Osteocyte (in vitro differentiated cells): ENCODE results near the gene SDR42E1. TPM values are rescaled to one million over a fixed set of nuclear protein-coding genes. Genes with fewer than 3 reads are reported as not detected.
"Not testable (repeated sequence)": the region's sequence is repeated elsewhere in the genome, so short reads cannot be mapped to it uniquely, and the experiment has no call there.

Experiments
- DNase-seq: peaks from one replicate; pipeline ENCODE4 v3.0.0; 2021; ENCODE audit warnings: mixed read lengths; ENCODE audit not compliant: unreplicated experiment; ENCODE audit errors: extremely low spot score
- H3K27ac Mint-ChIP-seq: one replicate; pipeline ENCODE4 v1.8.0; 2021; ENCODE audit warnings: mild to moderate bottlenecking, mixed read lengths; ENCODE audit not compliant: unreplicated experiment
- H3K27me3 Mint-ChIP-seq: one replicate; pipeline ENCODE4 v1.8.0; 2021; ENCODE audit warnings: mixed read lengths; ENCODE audit not compliant: unreplicated experiment
- H3K36me3 Mint-ChIP-seq: one replicate; pipeline ENCODE4 v1.8.0; 2021; ENCODE audit warnings: mixed read lengths; ENCODE audit not compliant: unreplicated experiment
- H3K4me1 Mint-ChIP-seq: one replicate; pipeline ENCODE4 v1.8.0; 2021; ENCODE audit warnings: mixed read lengths; ENCODE audit not compliant: unreplicated experiment
- H3K4me3 Mint-ChIP-seq: one replicate; pipeline ENCODE4 v1.8.0; 2021; ENCODE audit warnings: mild to moderate bottlenecking, moderate library complexity, mixed read lengths; ENCODE audit not compliant: unreplicated experiment
- H3K9me3 Mint-ChIP-seq: one replicate; pipeline ENCODE4 v1.8.0; 2021; ENCODE audit warnings: mixed read lengths; ENCODE audit not compliant: unreplicated experiment
- CTCF ChIP-seq: fragments of 200-600 bp; sonication (generic); IDR thresholded peaks from 2 replicates; pipeline ENCODE4 v1.5.0; 2021; ENCODE audit warnings: antibody characterized with exemption, mild to moderate bottlenecking, moderate library complexity
- total RNA-seq: library from RNA; stranded (reverse); gene quantifications from 2 replicates; pipeline ENCODE4 v1.2.1, GENCODE V29; 2021

Gene SDR42E1
- total RNA-seq, 1 donor from 2014 or later = not detected

DNA sequence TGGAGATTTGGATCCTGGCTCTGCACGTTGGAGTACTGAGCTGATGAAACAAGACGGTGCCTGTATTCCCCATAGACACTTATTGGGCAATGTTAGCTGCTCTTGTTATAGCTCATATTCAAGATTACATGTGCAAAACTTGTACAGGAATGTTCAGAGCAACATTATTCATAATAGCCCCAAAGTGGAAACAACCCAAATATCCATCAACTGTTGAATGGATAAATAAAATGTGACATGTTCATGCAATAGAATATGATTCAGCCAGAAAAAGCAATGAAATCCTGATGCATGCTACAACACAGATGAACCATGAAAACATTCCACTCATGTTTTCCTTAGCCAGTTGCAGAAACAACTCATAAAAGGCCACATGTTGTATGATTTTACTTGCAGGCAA lies 5.7 kb upstream of the SDR42E1 start:
- DNase-seq = no peak
- no peak overlapping the region for H3K27ac Mint-ChIP-seq
- H3K36me3 Mint-ChIP-seq = no peaks in the 10 kb centered on the region
- no peaks in the 10 kb centered on the region for H3K9me3 Mint-ChIP-seq
- H3K4me3 Mint-ChIP-seq = no peak overlapping the region
- no peak for TF ChIP-seq CTCF
- no peaks in the 10 kb centered on the region for H3K4me1 Mint-ChIP-seq
- H3K27me3 Mint-ChIP-seq = peaks cover 4% of the 10 kb centered on the region

DNA sequence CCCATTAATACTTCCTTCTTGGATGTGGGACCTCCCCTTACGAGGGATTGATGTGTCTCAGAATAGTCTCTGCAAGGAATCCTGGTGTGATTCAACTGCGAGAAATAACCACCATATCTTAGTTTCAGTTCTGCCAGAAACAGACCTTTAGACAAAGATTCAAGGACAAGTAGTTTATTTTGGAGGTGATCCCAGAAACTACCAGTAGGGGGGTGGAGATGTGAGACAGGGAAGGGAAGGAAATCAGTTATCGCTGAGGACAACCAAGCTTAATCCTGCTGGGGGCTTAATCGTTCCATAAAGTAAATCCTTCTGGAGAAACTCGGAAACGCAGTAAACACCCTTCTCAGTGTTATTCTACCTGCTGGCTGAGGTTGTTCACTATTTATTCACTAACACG lies 5.0 kb upstream of the SDR42E1 start:
- no peaks in the 10 kb centered on the region for H3K9me3 Mint-ChIP-seq
- no peak overlapping the region for H3K27ac Mint-ChIP-seq
- no peaks in the 10 kb centered on the region for H3K36me3 Mint-ChIP-seq
- H3K4me3 Mint-ChIP-seq = no peak overlapping the region
- no peaks in the 10 kb centered on the region for H3K4me1 Mint-ChIP-seq
- DNase-seq = no peak
- peak; percentile 22 for TF ChIP-seq CTCF
- H3K27me3 Mint-ChIP-seq = peaks cover 4% of the 10 kb centered on the region

DNA sequence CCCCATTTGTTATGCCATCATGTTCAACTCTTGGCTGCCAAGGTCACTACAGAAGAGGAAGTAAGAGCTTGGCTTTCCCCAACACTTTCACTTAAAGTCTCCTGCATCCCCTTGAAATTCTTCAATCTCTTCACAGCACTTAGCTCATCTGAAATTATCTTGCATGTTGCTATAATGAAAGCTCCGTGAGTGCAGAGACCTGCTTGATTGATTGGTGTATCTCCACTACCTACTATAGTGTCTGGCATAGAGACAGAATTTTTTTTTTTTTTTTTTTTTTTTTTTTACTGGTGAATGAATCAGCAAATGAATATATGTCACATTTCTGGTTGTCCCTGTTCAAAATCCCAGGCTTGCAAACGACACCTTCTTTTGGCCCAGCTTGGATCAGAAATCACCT lies 1.9 kb upstream of the SDR42E1 start:
- no peak overlapping the region for H3K4me3 Mint-ChIP-seq
- no peaks in the 10 kb centered on the region for H3K27me3 Mint-ChIP-seq
- H3K9me3 Mint-ChIP-seq = peaks cover 4% of the 10 kb centered on the region
- DNase-seq = no peak
- TF ChIP-seq CTCF = no peak
- H3K27ac Mint-ChIP-seq = no peak overlapping the region
- H3K36me3 Mint-ChIP-seq = no peaks in the 10 kb centered on the region
- no peaks in the 10 kb centered on the region for H3K4me1 Mint-ChIP-seq

- peaks cover 9% of the 10 kb centered on the region for H3K9me3 Mint-ChIP-seq
- no peaks in the 10 kb centered on the region for H3K4me1 Mint-ChIP-seq
- H3K27ac Mint-ChIP-seq = no peak overlapping the region
- H3K36me3 Mint-ChIP-seq = no peaks in the 10 kb centered on the region
- DNase-seq = no peak
- H3K27me3 Mint-ChIP-seq = no peaks in the 10 kb centered on the region
- TF ChIP-seq CTCF = no peak
- no peak overlapping the region for H3K4me3 Mint-ChIP-seq
Observed at GRCh38 chr16:82010649-82011048, 621 bp downstream of the SDR42E1 start.

DNA sequence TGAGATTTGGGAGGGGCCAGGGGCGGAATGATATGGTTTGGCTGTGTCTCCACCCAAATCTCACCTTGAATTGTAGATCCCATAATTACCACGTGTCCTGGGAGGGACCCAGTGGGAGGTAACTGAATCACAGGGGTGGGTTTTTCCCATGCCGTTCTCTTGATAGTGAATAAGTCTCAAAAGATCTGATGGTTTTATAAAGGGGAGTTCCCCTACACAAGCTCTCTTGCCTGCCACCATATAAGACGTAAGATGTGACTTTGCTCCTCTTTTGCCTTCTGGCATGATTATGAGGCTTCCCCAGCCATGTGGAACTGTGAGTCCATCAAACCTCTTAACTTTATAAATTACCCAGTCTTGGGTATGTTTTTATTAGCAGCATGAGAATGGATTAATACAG lies 1.5 kb downstream of the SDR42E1 start:
- not testable (repeated sequence) for H3K36me3 Mint-ChIP-seq, H3K9me3 Mint-ChIP-seq, H3K27me3 Mint-ChIP-seq, H3K4me3 Mint-ChIP-seq, H3K27ac Mint-ChIP-seq, H3K4me1 Mint-ChIP-seq
- DNase-seq = peak; percentile 21

GRCh38 chr16:82008957-82009592 lies 2.2 kb downstream of the SDR42E1 start:
- H3K4me3 Mint-ChIP-seq = no peak overlapping the region
- peak; percentile 36 for DNase-seq
- peaks cover 9% of the 10 kb centered on the region for H3K9me3 Mint-ChIP-seq
- H3K4me1 Mint-ChIP-seq = no peaks in the 10 kb centered on the region
- H3K36me3 Mint-ChIP-seq = no peaks in the 10 kb centered on the region
- peaks cover 5% of the 10 kb centered on the region for H3K27me3 Mint-ChIP-seq
- TF ChIP-seq CTCF = no peak
- H3K27ac Mint-ChIP-seq = no peak overlapping the region
